ENCODE results near the gene TTC24. TPM values are rescaled to one million over a fixed set of nuclear protein-coding genes. Genes with fewer than 3 reads are reported as not detected.

Gene TTC24
- total RNA-seq, 4 donors from 2014 or later = not detected

DNA sequence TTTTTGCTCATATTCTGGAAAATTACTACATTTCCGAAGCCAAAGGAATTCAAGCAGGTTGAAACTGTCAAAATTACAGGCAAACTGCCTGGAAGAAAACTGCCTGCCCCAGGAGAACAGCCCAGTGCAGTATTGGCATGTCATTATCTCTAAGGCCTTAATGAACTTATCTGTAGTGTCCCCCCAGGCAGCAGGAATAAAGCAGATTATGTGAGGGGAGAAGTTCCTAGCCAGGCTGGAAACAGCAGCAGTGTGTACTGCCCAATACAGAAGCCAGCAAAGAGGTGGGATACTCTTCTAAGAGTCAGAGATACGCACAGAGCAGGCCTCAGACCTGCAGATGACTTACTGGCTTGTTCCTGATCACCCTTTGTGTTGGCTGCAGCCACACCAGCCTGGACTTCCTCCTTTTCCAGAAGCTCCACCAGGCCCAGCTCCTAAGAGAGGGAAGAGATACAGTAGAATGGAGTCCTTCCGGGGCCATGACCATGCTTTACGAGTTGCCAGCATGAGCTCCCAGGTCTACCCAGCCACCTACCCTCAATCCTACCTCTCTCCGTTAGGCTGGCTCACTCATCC lies 18.8 kb upstream of the TTC24 start:
- no peak for DNase-seq (ENCODE audit: low spot score)
- TF ChIP-seq, protein P1, sequence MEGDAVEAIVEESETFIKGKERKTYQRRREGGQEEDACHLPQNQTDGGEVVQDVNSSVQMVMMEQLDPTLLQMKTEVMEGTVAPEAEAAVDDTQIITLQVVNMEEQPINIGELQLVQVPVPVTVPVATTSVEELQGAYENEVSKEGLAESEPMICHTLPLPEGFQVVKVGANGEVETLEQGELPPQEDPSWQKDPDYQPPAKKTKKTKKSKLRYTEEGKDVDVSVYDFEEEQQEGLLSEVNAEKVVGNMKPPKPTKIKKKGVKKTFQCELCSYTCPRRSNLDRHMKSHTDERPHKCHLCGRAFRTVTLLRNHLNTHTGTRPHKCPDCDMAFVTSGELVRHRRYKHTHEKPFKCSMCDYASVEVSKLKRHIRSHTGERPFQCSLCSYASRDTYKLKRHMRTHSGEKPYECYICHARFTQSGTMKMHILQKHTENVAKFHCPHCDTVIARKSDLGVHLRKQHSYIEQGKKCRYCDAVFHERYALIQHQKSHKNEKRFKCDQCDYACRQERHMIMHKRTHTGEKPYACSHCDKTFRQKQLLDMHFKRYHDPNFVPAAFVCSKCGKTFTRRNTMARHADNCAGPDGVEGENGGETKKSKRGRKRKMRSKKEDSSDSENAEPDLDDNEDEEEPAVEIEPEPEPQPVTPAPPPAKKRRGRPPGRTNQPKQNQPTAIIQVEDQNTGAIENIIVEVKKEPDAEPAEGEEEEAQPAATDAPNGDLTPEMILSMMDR (IDR thresholded peaks at IDR 0.05) = no peak
- no peak for ATAC-seq (ENCODE audit: low FRiP score)

DNA sequence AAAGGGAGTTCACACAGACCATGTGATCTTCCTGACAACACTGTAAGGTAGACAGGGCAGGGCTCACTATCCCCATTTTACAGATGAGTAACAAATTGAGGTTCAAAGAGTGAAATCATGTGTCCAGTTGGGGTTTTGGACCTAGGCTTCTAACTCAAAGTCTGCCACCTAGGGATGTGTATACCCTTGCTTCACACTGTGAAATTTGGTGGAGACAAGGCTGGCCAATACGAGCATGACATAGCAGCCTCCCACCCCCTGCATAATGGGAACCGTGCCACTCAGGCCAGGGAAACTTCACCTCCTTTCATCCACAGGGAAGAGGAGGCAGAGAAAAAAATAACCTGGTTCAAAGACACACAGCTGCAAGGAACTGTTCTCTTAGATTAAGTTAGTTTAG lies 14.0 kb upstream of the TTC24 start:
- DNase-seq (ENCODE audit: low spot score) (no peak), ATAC-seq (ENCODE audit: low FRiP score) (no peak)
- TF ChIP-seq, protein P1 (IDR thresholded peaks at IDR 0.05) = no peak

DNA sequence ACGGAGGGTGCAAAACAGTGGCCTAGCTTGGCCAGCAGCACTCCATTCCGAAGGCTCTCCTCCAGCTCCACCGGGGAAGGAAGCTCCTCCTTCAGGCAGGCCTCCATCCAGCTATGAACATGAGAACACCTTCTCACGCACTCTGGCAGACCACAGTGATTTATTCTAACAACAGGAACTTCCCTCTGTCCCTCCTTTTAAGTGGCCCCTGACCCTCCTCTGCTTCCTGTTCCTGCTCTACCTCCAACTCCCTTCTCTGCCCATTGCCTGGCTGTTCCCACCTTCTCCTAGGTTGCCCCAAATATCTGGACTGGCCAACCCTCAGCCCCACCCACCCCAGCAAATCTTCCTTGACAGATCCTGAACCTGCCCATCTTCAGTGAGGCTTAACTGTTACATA lies 13.1 kb upstream of the TTC24 start:
- TF ChIP-seq, protein P1 (IDR thresholded peaks at IDR 0.05) = no peak
- ATAC-seq (ENCODE audit: low FRiP score) (no peak), DNase-seq (ENCODE audit: low spot score) (no peak)

DNA sequence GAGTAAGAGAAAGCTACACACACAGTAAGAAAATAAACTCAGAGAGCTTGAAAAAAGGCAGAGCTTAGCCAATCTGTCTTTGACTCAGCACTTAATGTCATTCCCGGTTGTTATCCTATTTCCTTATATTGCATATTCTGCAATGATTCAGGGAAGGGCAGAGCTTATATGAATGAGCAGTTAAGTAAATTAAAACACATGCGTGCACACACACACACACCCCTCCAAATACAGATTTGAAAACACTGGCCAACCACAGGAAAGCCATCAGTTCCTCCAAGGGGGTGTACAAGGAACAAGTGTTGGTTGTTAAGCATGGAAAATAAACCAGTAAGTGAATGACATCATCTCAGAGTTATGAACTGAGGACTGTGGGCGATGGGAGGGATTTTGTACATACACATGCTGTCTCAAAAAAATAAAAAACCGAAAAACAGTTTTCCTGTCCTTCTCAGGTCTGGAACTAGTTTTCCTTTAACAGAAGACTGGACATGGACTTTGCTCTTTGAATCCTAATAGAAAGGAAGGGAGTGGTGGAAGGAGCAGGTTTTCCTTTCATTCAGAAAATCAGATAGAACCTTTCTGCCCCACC lies 8.2 kb upstream of the TTC24 start:
- TF ChIP-seq, protein P1 (IDR thresholded peaks at IDR 0.05) = no peak
- ATAC-seq (ENCODE audit: low FRiP score) (no peak), DNase-seq (ENCODE audit: low spot score) (no peak)

DNA sequence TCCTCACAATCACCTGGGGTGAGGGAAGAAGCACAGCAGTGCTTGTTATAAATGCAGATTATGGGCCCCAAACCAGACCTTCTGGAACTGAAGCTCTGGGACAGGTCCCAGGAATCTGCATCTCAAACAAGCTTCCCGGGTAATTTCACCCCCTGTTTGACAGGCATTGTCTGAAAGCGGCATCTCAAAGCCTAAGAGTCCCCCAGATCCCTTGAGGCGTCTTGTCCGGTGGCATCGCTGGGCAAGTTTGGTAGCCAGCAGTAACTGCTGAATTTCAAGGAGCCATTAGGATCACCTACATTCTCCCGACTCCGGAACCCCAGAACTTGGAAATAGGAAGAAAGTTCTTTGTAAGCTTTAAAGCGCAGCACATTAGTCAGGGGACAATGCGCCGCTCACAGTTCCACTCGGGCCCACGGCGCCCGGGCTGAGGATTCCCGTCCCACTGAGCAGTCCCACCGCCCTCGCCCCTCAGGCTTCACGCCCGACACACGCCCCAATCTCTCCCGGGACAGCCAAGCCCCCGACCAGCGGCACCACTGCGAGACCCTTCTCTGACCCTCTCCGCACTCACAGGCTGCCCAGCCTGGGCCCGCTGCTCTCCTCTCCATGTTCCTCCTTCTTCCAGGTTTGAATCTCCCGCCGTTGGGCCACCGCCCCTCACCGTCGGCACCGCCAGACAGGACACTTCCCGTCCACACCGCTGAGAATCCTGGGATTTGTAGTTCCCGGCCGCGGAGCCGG lies 7.4 kb upstream of the TTC24 start, which contains the start of gene IQGAP3:
Gene IQGAP3, minus strand, starts transcription at position 647 of the 744 bp plus-strand sequence. Its CDS starts 36 bp downstream, at position 611.
- ATAC-seq (ENCODE audit: low FRiP score) (peak; percentile 59), DNase-seq (ENCODE audit: low spot score) (peak; percentile 70)
- TF ChIP-seq, protein P1 (IDR thresholded peaks at IDR 0.05) = no peak

DNA sequence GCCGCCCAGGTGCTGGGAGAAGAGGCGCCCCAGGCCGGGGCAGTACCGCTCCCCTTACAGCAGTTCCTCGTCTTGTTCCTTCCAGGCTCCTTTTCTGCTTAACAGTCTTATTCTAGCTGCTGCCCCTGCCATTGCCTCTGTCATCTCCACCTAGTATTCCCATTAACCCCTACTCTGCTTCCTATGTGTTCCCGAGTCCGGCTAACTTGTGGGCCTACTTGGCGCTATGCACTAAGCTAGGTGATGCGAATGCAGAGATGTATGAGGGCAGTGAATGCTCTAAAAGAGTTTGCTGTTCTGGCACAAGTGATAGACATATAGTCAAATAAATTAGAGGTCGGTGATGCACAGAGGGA lies 6.9 kb upstream of the TTC24 start:
- TF ChIP-seq, protein P1 (IDR thresholded peaks at IDR 0.05) = no peak

More for the DNA sequence above, 6.9 kb upstream of the TTC24 start:
- no peak for DNase-seq (ENCODE audit: low spot score)
- no peak for ATAC-seq (ENCODE audit: low FRiP score)

Data from omental fat pad (tissue), 4 donors.